ENCODE results near the gene NRXN2. TPM values are rescaled to one million over a fixed set of nuclear protein-coding genes. Genes with fewer than 3 reads are reported as not detected.
"Not testable (repeated sequence)": the region's sequence is repeated elsewhere in the genome, so short reads cannot be mapped to it uniquely, and the experiment has no call there.

Gene NRXN2
- total RNA-seq, 1 donor from 2014 or later = not detected

DNA sequence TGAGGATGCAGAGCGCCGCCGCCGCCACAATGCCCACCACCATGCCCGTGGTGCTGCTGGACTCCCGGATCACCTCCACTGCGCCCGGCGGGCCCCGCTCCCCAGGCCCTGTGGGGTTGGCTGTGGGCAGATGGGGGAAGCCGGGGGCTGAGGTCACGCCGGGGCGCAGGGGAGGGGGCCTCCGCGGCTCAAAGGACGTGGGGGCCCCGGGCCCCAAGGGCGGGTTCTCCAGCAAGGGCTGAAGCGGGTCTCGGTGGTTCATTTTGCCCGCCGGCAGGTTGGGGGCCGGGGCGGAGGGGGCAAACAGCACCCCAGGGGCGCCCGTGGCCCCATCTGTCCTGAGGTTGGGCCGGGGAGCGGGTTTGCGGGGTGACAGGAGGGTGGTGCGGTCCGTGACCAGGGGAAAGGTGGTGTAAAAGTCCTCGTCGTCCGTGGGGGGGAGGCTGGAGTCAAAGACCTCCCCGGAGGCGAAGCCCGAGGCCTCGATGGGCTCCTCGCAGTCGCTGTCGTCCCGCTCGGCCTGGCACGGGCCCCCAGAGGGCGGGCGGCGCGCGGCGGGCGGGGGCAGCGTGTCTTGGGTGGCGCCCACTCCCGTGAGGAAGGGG, 115.5 kb downstream of the NRXN2 start:
- DNase-seq (ENCODE audit: low read depth in 2 of 2) = no peak

DNA sequence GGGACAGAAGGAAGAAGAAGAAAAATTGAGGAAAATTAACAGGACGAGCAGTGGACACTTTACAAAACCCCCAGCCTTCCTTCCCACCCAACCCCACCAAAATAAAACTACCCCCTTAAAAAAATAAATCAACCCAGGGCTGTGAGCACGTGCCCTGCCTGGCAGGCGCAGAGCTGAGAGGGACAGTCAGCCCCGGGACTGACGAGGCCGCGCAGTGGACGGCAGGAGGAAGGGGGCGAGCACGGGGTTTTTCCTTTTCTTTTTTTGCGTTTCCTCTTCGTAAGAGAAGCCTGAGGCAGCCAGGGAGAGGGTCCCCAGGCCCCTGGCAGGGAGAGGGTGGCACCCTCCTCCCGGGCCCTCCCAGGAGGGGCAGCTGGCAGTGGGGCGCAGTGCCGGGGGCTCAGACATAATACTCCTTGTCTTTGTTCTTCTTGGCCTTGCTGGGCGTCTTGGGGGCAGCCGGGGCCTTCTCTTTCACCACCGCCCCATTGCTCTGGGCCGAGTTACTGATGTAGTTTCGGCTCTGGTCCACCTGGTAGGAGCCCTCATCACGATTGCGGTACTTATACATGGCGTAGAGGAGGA, 116.1 kb downstream of the NRXN2 start:
- no peak for DNase-seq (ENCODE audit: low read depth in 2 of 2)

DNA sequence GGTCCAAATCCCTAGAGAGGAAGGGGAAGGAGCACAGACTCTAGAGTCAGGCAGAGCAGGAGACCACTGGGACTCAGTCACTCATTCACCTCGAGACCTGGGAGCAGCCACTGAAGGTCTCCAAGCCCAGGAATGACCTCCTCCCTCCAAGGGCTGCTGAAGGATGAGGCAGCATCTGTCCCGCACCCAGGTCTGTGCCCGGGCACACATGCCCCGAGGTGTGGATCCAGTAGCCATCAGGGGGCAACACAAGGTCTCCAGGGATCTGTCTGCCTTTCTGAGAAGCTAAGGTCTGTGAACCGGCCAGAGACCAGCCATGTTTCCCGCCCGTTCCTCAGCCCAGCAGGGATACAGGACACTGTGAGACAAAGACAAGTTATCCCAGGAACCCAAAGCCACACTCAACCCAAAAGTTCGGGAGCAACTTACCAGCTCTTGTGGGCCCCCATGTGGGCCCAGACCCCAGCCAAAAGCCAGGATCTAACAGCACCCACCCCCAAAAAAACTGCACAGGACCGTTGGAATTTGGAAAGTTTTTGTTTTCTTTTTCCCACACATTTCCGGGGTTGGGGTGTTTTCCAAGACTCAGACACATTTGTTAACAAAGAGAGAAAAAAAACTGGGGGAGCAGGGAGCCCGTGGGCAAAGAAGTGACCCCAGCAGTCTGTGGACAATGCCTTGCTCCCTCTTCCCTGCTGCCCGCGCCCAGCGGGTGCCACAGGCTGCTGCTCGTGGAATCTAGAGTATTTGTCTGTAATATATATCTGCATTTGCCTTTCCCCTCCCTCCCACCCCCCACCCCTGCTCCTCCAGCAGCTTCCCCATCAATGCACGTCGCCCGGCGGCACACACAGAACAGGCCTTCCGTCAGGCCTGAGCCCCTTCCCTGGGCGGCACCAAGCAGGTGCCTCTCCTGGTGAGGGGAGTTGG, 117.1 kb downstream of the NRXN2 start:
- DNase-seq (ENCODE audit: low read depth in 2 of 2) = no peak

DNA sequence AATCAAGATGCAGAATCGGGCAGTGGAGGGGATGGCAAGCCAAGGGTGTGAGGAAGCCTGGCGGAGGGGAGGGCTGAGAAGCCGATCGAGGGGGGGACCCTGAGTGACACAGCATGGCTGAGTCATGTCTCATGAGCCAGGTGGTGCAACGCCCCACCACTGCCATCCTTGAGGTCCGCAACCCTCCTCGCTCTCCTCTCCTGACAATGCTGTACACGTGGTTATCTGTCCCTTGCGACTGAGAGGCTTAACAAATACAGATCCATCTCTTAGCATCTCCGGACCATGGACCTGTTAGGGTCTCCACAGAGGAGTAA, 117.8 kb downstream of the NRXN2 start:
- no peak for DNase-seq (ENCODE audit: low read depth in 2 of 2)

DNA sequence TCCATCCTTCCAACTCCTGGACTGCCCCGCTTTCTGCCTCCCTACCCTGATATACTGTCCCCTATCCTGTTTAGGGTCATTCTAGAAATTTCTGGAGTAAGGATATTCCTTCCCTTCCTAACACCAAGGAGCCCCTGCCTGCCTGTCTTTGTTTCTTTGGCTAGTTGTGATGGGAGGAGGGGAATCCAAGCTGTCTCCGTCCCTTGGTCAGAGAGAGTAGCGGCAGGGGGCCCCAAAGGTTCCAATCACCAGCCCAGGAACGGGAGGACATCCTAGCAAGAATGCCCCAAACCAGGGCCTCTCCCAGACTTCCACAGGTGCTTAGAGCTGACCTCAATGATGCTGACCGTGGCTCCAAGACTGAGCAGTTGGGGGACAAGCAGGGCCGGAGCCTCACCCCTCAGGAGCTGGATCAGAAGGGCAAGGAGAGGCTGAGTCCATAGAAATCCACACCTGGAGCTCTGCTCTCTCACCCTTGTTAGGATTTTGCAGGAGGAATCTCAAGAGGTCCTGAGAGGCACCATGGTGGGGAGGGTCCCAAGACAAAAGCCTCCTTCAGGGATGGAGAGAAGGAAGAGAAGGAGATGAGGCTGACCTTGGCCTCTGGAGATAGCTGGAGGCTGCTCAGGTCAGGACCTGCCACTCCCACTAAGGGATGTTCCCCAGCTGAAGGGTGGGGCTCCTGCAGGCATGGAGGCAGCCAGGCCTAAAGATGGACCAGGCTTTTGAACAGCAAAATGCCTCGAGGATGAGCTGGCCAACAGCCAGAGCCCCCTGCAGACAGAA, 118.3 kb downstream of the NRXN2 start:
- no peak for DNase-seq (ENCODE audit: low read depth in 2 of 2)

DNA sequence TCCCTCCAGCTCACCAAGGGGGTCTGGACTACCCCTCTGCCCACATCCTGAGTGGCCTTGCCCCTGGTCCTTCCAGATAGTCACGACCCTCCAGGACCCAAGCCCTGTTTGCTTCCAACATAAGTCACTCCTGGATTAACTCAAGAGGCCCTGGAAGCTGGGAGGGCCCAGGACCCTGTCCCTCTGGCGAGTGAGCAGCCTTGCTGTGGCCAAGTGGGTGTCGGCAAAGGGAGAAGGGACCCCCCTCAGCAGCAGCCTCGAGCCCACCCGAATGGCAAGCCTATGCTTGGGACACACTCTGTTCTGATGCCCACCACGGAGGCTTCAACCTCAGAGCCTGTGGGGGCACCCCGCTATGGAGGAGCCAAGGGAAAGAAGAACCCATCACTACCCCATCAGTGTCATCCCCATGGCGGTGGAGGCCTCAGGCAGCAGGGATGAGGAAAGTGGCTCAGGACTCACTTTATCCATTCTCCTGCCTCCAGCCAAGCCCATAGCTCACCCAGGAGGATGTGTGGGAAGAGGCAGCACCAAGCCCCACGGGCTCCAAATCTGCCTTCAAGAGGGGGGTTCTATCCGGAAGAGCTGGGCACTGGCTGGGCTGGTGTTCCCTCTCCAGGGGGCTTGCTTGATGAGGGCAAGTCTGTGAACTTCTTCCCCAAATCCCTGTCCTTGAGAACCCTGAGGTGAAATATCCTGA, 119.4 kb downstream of the NRXN2 start:
- DNase-seq (ENCODE audit: low read depth in 2 of 2) = no peak

DNA sequence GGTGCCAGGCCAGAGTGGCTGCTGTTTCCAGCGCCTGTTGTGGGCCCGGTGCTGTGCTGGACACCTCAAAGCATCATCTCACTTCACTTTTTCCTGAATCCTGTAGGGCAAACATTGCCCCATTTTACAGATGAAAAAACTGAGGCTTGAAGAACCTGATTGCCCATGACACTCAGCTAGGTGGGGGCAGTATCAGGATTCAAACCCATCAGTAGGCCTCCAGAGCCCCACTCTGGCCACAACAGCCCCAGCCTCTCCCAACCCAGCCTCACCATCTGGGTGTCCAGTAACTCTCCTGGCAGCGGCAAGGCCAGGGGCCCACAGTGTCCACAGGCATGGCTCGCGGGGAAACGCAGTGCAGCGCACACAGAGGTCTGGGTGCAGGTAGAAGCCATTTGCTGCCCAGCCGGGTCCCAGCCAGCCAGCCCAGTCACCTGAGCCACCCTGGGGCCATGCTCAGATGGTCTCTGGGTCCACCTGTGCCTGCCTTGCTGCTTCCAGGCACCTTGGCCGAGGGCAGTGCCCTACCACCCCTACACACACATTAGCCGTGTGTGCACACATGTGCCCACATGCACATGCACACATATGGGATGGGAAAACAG, 120.4 kb downstream of the NRXN2 start:
- DNase-seq (ENCODE audit: low read depth in 2 of 2) = no peak

DNA sequence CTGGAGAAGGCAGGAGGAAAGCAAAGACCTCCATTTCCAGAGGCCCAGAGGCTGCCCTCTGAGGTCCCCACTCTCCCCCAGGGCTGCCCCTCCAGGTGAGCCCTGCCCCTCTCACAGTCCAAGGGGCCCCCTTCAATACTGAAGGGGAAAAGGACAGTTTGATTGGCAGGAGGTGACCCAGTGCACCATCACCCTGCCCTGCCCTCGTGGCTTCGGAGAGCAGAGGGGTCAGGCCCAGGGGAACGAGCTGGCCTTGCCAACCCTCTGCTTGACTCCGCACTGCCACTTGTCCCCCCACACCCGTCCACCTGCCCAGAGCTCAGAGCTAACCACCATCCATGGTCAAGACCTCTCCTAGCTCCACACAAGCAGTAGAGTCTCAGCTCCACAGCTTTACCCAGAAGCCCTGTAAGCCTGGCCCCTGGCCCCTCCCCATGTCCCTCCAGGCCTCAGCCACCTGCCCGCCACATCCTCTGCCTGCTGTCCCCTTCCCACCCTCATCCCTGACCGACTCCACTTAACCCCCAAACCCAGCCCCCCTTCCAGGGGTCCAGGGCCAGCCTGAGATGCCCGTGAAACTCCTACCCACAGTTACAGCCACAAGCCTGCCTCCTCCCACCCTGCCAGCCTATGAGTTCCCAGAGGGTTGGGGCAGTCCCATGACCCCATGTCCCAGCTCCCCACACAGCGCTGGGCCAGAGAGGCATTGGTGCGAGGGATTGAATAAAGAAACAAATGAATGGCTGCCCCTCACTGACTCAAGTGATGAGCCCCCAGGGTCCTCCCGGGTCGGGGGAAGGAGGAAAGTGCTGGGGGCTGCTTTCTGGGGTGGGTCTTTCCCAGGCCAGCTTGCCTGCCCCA, 121.2 kb downstream of the NRXN2 start:
- DNase-seq (ENCODE audit: low read depth in 2 of 2) = no peak

DNA sequence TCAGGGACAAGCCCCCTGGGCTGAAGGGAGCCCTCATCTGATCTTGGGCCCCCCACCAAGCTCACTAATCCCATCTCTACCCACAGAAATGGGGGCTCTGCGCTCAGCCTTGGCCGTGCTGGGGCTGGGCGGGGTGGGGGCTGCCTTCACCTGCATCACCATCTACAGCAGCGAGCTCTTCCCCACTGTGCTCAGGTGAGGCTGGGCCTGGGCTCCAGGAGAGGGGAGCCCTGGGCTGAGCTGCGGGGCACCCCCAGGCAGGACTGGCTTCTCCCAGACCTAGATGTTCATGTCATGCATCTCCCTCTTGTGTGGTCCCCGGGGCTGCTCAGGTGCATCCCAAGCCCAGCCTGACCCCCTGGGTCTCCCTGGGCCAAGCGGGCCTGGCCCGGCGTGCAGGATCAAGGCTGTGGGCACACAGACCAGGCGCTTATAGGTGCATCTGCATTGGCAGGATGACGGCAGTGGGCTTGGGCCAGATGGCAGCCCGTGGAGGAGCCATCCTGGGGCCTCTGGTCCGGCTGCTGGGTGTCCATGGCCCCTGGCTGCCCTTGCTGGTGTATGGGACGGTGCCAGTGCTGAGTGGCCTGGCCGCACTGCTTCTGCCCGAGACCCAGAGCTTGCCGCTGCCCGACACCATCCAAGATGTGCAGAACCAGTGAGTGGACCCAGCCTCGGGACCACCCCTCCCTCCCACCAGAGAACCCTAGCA, 122.6 kb downstream of the NRXN2 start:
- no peak for DNase-seq (ENCODE audit: low read depth in 2 of 2)

DNA sequence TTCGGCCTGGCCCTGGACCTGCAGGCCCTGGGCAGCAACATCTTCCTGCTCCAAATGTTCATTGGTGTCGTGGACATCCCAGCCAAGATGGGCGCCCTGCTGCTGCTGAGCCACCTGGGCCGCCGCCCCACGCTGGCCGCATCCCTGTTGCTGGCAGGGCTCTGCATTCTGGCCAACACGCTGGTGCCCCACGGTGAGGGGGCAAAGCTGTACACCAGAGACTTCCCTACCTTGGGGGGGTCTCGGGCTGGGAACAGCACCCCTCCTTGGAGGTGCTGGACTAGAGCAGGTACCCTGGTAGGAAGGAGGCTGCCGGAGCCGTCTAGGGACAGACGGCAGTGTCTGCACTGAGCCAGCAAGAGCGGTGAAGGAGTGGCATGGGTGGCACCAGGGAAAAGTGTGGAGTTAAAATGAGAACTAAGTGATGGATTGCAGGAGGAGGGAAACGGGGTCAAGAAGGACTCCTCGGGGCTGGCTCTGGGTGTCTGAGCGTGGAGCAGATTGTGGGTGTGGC, 123.2 kb downstream of the NRXN2 start:
- no peak for DNase-seq (ENCODE audit: low read depth in 2 of 2)

DNA sequence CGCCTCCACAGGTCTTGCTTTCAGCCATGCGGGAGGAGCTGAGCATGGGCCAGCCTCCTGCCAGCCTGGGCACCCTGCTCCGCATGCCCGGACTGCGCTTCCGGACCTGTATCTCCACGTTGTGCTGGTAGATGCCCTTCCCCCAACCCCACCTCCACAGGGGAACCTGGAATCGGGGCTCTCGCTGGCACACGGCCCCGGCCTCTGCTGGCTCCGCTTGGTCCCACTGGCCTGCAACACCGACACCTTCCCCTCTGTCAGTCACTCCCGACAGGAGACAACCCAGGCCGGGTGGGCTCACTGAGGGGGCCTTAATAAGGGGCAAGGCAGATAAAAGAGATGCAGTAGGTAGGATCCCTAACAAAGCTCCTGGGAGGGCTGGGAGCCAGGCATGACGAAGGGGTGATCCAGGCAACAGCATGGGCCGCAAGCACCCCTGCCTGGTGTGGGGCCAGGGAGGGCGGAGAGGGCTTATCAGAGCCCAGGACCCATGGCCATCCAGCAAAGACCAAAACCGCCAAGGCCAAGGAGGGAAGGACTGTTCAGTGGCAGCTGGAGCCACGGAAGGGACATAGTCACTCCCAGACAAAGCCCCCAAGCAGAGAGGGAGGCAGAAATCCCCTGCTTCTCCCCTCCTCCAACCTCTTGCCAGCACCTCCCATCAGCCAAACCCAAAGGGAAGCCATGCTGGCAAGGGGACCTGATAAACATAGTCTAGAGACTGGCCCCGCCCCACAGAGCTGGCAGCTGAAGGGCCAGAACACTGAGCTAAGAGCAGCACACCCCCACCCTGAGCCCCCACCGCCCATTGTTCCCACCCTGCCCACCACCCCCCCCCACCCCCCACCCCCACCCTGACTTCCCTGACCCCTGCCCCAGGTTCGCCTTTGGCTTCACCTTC, 124.0 kb downstream of the NRXN2 start:
- DNase-seq (ENCODE audit: low read depth in 2 of 2) = no peak

DNA sequence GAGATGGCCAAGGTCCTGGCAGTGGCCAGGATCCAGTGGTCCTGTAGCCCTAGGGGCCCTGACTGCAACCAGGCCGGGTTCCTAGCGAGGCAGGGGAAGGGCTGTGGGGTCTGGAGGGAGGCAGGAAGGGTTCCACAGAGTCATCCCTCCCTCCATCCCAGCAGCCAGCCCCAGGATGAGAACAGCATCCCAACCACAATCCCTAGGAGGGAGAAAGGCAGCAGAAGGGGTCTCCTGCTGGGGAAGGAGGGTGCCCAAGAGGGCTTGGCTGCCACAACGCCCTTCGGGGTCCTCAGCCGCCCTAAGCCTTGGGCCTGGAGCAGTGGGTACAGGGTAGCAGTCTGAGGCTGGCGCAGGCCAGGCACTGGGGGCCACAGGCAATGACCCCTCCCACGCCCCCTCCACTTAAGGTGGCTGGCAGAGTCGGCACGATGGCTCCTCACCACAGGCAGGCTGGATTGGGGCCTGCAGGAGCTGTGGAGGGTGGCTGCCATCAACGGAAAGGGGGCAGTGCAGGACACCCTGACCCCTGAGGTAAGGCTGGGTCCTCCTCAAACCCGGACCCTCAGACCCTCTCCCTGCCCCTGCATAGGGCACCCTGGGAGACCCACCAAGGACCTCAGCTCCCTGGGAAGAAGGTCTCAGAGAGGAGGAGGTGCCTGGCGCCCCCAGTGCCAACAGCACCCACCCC, 124.7 kb downstream of the NRXN2 start:
- no peak for DNase-seq (ENCODE audit: low read depth in 2 of 2)

DNA sequence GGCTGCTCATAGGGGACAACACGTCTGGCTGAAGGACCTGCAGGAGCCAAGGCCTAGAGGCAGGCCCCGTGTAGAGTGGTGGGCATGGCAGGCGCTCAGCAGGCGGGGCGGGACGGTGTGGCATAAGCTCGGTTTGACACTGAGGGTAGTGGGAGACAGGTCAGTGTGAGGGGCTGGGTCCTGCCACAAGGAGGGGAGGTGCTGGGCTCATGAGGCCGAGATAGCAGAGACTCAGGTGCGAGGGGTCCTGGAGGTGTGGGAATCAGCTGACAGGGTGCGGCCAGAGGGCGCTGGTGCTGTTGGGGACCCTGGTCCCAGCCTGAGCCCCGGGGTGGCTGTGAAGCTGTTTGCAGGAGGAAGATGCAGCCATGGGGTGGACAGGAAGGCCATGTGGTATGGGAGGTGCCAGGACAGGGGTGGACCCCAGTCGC, 125.3 kb downstream of the NRXN2 start:
- no peak for DNase-seq (ENCODE audit: low read depth in 2 of 2)

DNA sequence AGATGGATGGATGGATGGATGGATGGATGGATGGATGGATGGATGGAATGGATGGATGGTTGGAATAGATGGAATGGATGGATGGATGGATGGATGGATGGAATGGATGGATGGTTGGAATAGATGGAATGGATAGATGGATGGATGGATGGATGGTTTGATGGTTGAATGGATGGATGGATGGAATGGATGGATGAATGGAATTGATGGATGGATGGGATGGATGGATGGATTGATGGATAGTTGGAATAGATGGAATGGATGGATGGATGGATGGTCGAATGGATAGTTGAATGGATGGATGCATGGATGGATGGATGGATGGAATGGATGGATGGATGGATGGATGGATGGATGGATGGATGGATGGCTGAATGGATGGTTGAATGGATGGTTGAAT, 127.1 kb downstream of the NRXN2 start:
- not testable (repeated sequence) for DNase-seq (ENCODE audit: low read depth in 2 of 2)

DNA sequence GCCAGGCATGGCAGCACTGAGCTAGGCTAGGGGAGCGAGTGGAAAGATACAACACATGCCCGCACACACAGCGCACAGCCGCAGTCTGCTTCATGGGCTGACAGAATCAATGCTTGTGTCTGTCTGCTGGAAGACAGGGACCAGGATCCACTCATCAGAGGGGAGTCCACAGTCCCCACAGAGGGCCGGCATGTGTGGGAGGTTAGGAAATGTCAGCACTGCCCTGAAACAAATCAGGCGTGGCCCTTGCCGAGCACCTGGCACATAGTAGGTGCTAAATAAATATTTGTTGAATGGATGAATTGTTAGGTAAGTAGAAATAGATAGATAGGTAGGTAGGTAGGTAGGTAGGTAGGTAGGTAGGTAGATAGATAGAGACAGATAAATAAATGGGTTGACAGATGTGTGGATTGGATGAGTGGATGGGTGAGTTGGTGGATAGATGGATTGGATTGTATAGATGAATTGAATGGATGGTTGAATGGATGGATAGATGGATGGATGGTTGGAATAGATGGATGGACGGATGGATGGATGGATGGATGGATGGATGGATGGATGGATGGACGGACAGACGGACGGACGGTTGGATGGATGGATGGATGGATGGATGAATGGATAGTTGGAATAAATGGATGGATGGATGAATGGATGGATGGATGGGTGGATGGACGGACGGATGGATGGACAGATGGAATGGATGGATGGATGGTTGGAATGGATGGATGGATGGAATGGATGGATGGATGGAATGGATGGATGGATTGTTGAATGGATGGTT, 128.6 kb downstream of the NRXN2 start:
- DNase-seq (ENCODE audit: low read depth in 2 of 2) = no peak

Measured in lung microvascular endothelial cell (primary cell).